Activated naive CD8-positive, alpha-beta T cell (primary cell): Measurements from ENCODE around the gene GOLGA6L7.
A peak's percentile ranks its signal among the peaks of the same experiment; 100 is the strongest.

Experiments
- H3K27ac Mint-ChIP-seq: one replicate; pipeline ENCODE4 v1.8.0; 2021; ENCODE audit warnings: mixed read lengths
- H3K27me3 Mint-ChIP-seq: one replicate; pipeline ENCODE4 v1.8.0; 2021; ENCODE audit warnings: mixed read lengths
- H3K36me3 Mint-ChIP-seq: one replicate; pipeline ENCODE4 v1.8.0; 2021; ENCODE audit warnings: mixed read lengths
- H3K4me1 Mint-ChIP-seq: one replicate; pipeline ENCODE4 v1.8.0; 2021; ENCODE audit warnings: low read depth, mixed read lengths
- H3K4me3 Mint-ChIP-seq: one replicate; pipeline ENCODE4 v1.8.0; 2021; ENCODE audit warnings: mild to moderate bottlenecking, mixed read lengths
- H3K9me3 Mint-ChIP-seq: one replicate; pipeline ENCODE4 v1.8.0; 2021; ENCODE audit warnings: low read depth, mixed read lengths

GOLGA6L7 gene

GRCh38 chr15:28887339-28888174, 39.1 kb upstream of the GOLGA6L7 start:
- H3K4me3 Mint-ChIP-seq: peak overlapping the region; percentile 88
- H3K4me1 Mint-ChIP-seq: peaks cover 57% of the 10 kb centered on the region
- H3K27me3 Mint-ChIP-seq: no peaks in the 10 kb centered on the region
- H3K36me3 Mint-ChIP-seq: no peaks in the 10 kb centered on the region
- H3K9me3 Mint-ChIP-seq: no peaks in the 10 kb centered on the region
- H3K27ac Mint-ChIP-seq: peak overlapping the region; percentile 84

DNA sequence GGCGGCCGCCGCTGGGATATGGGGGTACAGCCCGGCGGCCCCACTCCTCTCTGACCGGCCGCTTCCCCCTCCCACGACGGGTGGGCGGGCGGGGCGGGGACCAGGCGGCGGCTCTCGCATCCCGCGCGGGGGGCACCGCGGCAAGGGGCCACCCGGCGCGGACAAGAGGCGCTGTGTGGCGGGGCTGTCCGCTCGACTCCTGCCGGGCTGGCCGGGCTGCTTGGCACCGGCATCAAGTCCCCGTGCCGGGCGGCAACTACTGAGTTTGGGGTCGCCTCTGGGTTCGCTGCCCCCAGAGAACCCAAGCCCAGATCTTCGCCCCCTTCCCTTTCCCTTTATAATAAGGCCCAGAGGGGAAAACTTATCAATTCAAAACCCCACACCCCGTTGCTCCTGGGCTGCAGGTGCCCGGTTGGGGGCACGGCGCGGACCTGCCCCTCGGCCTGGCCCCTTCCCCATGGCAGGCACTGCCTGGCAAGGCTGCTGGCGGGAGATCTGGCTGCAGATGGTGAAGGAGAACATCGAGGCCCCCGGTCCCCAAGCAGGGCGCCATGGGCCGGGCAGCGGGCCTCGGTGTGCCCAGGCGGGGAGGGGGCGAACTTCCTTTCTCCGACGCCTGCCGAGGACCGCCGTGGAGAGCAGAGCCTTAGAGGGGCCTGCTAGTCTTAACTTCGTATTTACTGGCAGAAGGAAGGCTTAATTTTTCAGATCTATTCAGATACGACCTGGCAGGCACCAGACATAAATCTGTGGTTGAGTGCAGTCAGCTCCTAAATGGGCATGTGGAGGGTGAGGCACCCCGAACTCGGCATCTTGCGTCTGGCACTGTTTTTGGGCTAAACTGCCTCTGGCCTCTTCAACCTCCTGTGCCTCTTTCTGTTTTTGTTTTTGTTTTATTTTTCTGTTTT, 38.2 kb upstream of the GOLGA6L7 start:
- Mint-ChIP-seq H3K4me1 (peaks cover 50% of the 10 kb centered on the region), H3K36me3 (no peaks in the 10 kb centered on the region), H3K4me3 (peak overlapping the region; percentile 88), H3K27me3 (no peaks in the 10 kb centered on the region), H3K9me3 (no peaks in the 10 kb centered on the region), H3K27ac (peak overlapping the region; percentile 84)

DNA sequence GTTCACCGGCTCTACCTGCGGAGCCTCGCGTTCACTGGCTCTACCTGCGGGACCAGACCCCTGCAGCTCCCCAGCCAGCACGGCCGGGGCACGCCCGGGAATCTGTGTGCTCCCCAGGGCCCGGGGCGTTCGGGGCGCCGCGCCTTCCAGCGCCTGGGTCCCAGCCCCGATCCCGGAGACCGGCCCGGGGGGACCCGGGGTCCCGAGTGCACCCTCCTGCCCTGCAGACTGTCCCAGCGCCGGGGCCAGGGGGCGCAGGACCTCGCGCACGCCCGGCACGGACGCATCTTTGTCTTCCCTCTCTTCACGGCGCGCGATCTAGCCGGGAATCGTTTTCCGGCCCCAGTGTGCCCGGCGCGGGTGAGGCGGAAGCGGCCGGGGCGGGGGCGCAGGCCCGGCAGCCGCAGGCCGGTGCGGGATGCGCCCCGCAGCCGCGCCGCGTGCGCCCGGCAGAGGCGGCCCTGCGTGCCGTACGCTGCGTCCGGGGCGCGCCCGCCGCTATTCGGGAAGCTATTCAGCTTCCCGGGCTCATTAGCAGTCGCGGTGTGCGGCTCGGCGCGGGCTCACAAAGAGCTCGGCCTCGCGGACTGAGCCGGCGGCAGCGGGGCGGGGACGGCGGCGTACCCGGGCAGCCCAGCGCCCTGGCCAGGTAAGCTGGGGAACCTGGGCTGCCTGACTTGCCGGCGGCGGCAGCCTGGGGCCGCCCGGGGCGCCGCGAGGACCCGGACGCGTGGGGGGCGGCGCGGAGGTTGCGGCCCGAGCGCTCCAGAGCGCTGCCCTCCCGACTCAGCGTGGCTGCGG, 37.4 kb upstream of the GOLGA6L7 start, which contains the start of gene APBA2:
TSS of gene APBA2 (plus strand) at position 345 of the 801 bp plus-strand sequence. CDS start 167,911 bp downstream, outside the sequence.
- Mint-ChIP-seq H3K36me3 (no peaks in the 10 kb centered on the region), H3K27me3 (no peaks in the 10 kb centered on the region), H3K27ac (peak within 1 kb of the TSS; percentile 84), H3K9me3 (no peaks in the 10 kb centered on the region), H3K4me1 (peaks cover 43% of the 10 kb centered on the region), H3K4me3 (peak within 1 kb of the TSS; percentile 88)

DNA sequence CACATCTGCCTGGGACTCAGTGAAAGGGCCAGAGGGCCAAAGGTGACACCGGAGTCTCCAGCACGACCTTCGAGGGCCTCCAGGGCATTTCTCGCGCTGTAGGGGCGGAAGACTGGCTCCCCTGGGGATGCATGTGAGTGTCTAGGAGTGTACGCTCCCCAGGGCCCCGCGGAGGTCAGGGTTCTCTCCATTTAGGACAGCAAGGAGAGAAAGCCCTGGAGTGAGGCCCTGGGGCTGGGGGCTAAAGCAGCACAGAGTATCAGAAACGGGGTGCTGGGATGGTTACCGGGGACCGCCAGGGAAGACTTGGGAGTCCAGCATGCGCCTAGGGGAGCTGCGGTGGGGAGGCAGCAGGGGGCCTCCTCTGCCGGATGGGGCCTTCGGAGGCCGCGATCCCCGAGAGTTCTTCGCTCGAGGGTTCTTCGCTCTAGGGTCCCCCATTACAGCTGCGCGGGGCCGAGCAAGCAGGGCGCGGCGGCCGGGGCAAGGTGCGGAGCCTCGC, 36.7 kb upstream of the GOLGA6L7 start:
- H3K27me3 Mint-ChIP-seq: no peaks in the 10 kb centered on the region

DNA sequence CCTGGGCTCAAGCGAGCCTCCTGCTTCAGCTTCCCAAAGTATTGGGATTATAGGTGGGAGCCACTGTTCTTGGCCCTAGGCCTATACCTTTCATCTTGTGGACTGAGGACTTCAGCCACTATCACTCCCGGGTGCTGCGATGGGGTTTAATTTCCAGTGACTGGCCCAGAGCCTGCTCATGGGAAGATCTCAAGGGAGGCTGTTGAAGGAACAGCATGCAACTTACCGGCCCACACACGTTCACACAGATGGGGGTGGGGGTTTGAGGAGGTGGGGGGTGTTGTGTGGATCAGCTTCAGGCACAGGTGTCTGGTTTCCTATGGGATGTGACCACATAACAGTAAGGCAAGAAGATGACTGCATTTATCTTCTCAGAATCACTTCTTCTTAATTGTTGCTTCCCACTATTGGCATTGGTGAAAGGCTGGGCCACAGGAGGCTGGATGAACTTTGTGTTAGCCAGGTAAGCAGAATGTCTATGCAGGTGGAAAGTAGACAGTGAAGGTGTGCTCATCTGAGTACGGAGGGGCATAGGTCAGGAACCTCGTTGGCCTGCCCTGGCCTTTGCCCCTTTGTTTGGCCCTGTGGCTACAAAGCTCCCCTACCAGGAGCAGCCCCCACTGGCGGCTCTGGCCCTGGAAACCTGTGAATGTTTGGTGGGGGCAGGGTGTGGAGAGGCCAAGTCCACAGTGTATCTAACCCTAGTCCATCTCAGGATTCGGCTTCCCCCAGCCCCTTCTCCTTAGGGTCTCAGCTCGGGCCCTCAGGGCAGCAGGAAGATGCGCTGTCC, 35.9 kb upstream of the GOLGA6L7 start:
- peak overlapping the region; percentile 80 for H3K4me3 Mint-ChIP-seq
- no peaks in the 10 kb centered on the region for H3K9me3 Mint-ChIP-seq
- no peaks in the 10 kb centered on the region for H3K36me3 Mint-ChIP-seq
- H3K4me1 Mint-ChIP-seq: peaks cover 28% of the 10 kb centered on the region
- H3K27ac Mint-ChIP-seq: no peak overlapping the region
- H3K27me3 Mint-ChIP-seq: no peaks in the 10 kb centered on the region

More for the DNA sequence above, 36.7 kb upstream of the GOLGA6L7 start:
- peak overlapping the region; percentile 78 for H3K27ac Mint-ChIP-seq
- peak overlapping the region; percentile 80 for H3K4me3 Mint-ChIP-seq
- no peaks in the 10 kb centered on the region for H3K9me3 Mint-ChIP-seq
- peaks cover 36% of the 10 kb centered on the region for H3K4me1 Mint-ChIP-seq
- H3K36me3 Mint-ChIP-seq: no peaks in the 10 kb centered on the region

DNA sequence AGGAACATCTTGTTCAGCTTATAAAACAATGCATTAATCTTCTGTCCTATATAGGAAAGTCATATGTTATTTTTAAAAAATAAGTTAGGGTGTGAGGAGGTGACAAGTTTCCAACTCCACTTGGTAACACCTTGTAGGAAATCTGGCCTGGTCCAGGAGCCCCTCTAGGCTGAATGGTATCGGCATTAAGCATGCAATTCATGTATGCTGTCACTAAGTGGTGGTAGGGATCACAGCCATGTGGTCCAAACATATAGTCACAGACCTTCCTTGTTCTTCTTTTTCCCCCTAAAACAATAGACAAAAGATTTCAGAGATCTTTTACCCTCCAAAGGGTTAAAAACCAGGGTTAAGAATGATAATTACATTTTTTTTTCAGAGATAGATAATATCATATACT, 33.2 kb upstream of the GOLGA6L7 start:
- Mint-ChIP-seq H3K27ac (no peak overlapping the region), H3K4me3 (no peak overlapping the region), H3K9me3 (no peaks in the 10 kb centered on the region), H3K36me3 (no peaks in the 10 kb centered on the region), H3K27me3 (no peaks in the 10 kb centered on the region), H3K4me1 (peaks cover 11% of the 10 kb centered on the region)

DNA sequence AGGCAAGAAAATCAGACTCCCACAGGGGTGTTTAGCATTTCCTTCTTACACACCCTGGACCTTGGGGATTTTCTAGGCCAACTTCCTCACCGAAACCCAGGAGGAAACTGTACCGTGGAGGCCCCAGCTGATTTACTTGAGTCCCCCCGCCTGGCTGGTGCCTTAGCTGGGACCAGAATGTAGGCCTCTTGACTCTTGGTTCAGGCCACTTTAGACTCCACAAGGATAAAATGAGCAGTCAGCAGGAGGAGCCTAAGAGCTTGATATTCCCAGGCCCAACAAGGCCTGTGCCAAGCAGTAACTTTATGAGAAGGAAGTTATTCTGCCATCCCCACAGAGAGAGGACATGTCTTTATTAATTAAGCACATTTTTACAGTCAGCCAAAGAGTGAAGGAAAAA, 32.7 kb upstream of the GOLGA6L7 start:
- H3K4me1 Mint-ChIP-seq: peaks cover 13% of the 10 kb centered on the region
- H3K9me3 Mint-ChIP-seq: no peaks in the 10 kb centered on the region
- H3K36me3 Mint-ChIP-seq: no peaks in the 10 kb centered on the region
- H3K27ac Mint-ChIP-seq: no peak overlapping the region
- H3K27me3 Mint-ChIP-seq: no peaks in the 10 kb centered on the region
- no peak overlapping the region for H3K4me3 Mint-ChIP-seq

GRCh38 chr15:28880680-28881079, 32.2 kb upstream of the GOLGA6L7 start:
- H3K4me3 Mint-ChIP-seq: no peak overlapping the region
- H3K36me3 Mint-ChIP-seq: no peaks in the 10 kb centered on the region
- H3K9me3 Mint-ChIP-seq: no peaks in the 10 kb centered on the region
- no peak overlapping the region for H3K27ac Mint-ChIP-seq
- no peaks in the 10 kb centered on the region for H3K27me3 Mint-ChIP-seq
- peaks cover 17% of the 10 kb centered on the region for H3K4me1 Mint-ChIP-seq

GRCh38 chr15:28879551-28879950, 31.1 kb upstream of the GOLGA6L7 start:
- H3K36me3 Mint-ChIP-seq: no peaks in the 10 kb centered on the region
- H3K9me3 Mint-ChIP-seq: no peaks in the 10 kb centered on the region
- no peaks in the 10 kb centered on the region for H3K27me3 Mint-ChIP-seq
- no peak overlapping the region for H3K4me3 Mint-ChIP-seq
- no peak overlapping the region for H3K27ac Mint-ChIP-seq
- H3K4me1 Mint-ChIP-seq: peaks cover 17% of the 10 kb centered on the region

- Mint-ChIP-seq H3K36me3 (no peaks in the 10 kb centered on the region), H3K4me3 (no peak overlapping the region), H3K27ac (no peak overlapping the region), H3K9me3 (no peaks in the 10 kb centered on the region), H3K27me3 (no peaks in the 10 kb centered on the region), H3K4me1 (peaks cover 22% of the 10 kb centered on the region)
Observed at GRCh38 chr15:28878209-28878608, 29.8 kb upstream of the GOLGA6L7 start.

DNA sequence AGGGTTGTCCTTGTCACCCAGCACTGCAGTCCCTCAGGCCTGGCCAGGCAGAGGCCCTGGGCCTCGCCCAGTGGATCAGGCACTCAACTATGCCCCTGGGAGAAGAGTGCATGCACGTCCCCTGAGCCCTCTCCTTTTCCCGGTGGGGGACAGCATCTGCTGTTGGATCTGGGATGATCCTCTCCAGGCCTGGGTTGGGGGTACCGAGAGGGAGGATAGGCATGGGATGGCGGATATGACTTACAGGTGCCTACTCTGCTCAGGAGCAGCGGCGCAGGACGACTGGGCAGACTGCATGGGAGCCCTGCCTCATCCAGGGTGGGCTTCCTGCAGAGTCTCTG, 28.4 kb upstream of the GOLGA6L7 start:
- Mint-ChIP-seq H3K36me3 (no peaks in the 10 kb centered on the region), H3K27me3 (no peaks in the 10 kb centered on the region), H3K4me3 (no peak overlapping the region), H3K9me3 (no peaks in the 10 kb centered on the region), H3K27ac (no peak overlapping the region), H3K4me1 (peaks cover 22% of the 10 kb centered on the region)

DNA sequence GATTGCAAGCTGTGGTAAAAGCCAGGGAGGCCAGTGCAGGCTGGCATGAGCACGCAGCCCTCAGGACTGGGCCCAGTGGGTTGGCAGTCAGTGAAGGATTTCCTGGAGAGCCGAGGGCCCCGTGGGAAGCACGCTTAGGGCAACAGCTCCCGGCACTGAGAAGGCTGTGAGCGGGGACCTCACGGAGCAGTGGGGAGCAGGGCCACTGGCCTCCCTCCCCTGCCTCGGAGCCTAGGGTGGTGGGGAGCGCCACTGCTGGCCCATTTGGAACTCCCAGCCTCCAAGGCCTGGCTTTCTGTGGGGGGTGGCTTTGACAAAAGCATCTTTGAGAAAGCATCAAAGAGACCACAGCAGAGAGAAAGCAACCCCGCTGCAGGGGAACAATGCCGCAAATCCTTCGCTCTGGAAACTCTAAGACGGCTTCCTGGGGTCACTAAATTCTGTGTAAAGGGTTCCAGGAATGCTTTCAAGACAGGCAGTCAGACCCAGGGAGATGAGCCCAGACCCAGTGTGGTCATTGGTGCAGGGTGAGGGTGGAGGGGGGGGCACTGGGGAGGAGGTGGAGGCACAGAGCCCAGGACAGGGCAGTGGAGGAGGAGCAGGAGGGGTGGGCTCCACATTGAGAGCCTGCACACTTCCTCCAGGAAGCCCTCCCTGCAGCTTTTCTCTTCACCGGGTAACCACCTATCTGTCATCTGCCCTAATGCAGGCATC, 27.8 kb upstream of the GOLGA6L7 start:
- Mint-ChIP-seq H3K4me3 (peak overlapping the region; percentile 59), H3K27me3 (no peaks in the 10 kb centered on the region), H3K4me1 (peaks cover 22% of the 10 kb centered on the region), H3K9me3 (no peaks in the 10 kb centered on the region), H3K36me3 (no peaks in the 10 kb centered on the region), H3K27ac (no peak overlapping the region)

DNA sequence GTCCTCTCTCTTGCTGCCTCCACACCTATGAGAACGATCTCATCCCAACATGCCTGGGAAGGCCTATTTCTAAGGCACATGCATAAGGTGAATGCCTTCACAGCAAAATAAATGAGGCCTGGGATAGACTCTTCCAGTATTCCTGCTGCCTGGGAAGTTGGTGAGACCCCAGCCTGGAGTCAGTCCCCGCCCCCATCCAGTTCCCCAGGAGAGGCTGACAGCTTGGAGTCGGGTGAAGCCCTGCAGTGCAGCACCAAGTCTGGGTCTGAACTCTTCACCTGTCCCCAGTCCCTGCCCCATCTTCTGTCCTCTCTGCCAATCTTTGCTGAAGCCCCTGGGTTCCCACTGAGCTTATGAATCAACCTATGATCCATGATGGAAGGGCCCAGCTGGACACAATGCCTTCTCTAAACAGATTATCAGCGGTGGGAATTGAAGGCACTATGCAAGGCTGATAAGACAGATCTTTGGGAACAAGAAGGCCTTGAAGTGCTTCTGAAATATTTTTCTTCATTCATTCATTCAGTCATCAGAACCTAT, 27.1 kb upstream of the GOLGA6L7 start:
- no peaks in the 10 kb centered on the region for H3K27me3 Mint-ChIP-seq
- H3K9me3 Mint-ChIP-seq: no peaks in the 10 kb centered on the region
- no peak overlapping the region for H3K27ac Mint-ChIP-seq
- peaks cover 20% of the 10 kb centered on the region for H3K4me1 Mint-ChIP-seq
- peak overlapping the region; percentile 59 for H3K4me3 Mint-ChIP-seq
- H3K36me3 Mint-ChIP-seq: no peaks in the 10 kb centered on the region
